Loucy (cell line): ENCODE results near the gene MRPS12.

ENCODE experiments used
- H2AFZ ChIP-seq: fragments of 200-600 bp; sonication (generic); 2 replicates; pipeline ENCODE4 v1.6.0; 2016; ENCODE audit warnings: antibody characterized with exemption, mild to moderate bottlenecking, low read length, moderate library complexity
- H3F3A ChIP-seq: fragments of 200-600 bp; 2 replicates; pipeline ENCODE4 v1.6.0; 2016; ENCODE audit warnings: antibody characterized with exemption, low read depth, mild to moderate bottlenecking
- H3K27me3 ChIP-seq: fragments of 200-600 bp; sonication (generic); 2 replicates; pipeline ENCODE4 v1.6.1; 2014; ENCODE audit warnings: low read length, mild to moderate bottlenecking; ENCODE audit not compliant: insufficient read depth, poor library complexity, severe bottlenecking
- H3K36me3 ChIP-seq: fragments of 200-600 bp; sonication (generic); 2 replicates; pipeline ENCODE4 v1.6.1; 2016; ENCODE audit warnings: low read length; ENCODE audit not compliant: insufficient read depth
- H3K4me1 ChIP-seq: fragments of 200-600 bp; sonication (generic); 2 replicates; pipeline ENCODE4 v1.5.1; 2014; ENCODE audit warnings: low read length, mild to moderate bottlenecking; ENCODE audit not compliant: insufficient read depth, poor library complexity, severe bottlenecking
- H3K4me2 ChIP-seq: fragments of 200-600 bp; sonication (generic); 2 replicates; pipeline ENCODE4 v1.6.0; 2014; ENCODE audit warnings: antibody characterized with exemption, low read length, low read depth, mild to moderate bottlenecking; ENCODE audit not compliant: poor library complexity, severe bottlenecking
- H3K4me3 ChIP-seq: fragments of 200-600 bp; sonication (generic); 2 replicates; pipeline ENCODE4 v1.5.1; 2014; ENCODE audit warnings: low read length, mild to moderate bottlenecking, mixed read lengths; ENCODE audit not compliant: poor library complexity, severe bottlenecking
- H3K79me2 ChIP-seq: fragments of 200-600 bp; sonication (generic); 2 replicates; pipeline ENCODE4 v1.6.1; 2014; ENCODE audit warnings: low read length; ENCODE audit not compliant: insufficient read depth
- H3K9ac ChIP-seq: fragments of 200-600 bp; sonication (generic); 2 replicates; pipeline ENCODE4 v1.6.0; 2014; ENCODE audit warnings: mild to moderate bottlenecking, low read depth, low read length, moderate library complexity; ENCODE audit not compliant: poor library complexity, severe bottlenecking
- H3K9me2 ChIP-seq: fragments of 200-600 bp; sonication (generic); replicated peaks from 2 replicates; pipeline ENCODE4 v1.6.1; 2016; ENCODE audit warnings: low read depth, low read length, mixed read lengths
- H3K9me3 ChIP-seq: fragments of 200-600 bp; sonication (generic); 2 replicates; pipeline ENCODE4 v1.6.1; 2014; ENCODE audit warnings: mild to moderate bottlenecking, antibody characterized with exemption, low read length, low read depth; ENCODE audit not compliant: insufficient read depth
- H4K20me1 ChIP-seq: fragments of 200-600 bp; sonication (generic); 2 replicates; pipeline ENCODE4 v1.6.0; 2014; ENCODE audit warnings: antibody characterized with exemption, low read length, mild to moderate bottlenecking; ENCODE audit not compliant: insufficient read depth, poor library complexity, severe bottlenecking
- CTCF ChIP-seq: fragments of 200-600 bp; sonication (generic); conservative IDR thresholded peaks from 2 replicates; pipeline ENCODE4 v1.5.1; 2014; ENCODE audit warnings: mild to moderate bottlenecking, antibody characterized with exemption, low read length
- EZH2phosphoT487 ChIP-seq: fragments of 200-600 bp; IDR thresholded peaks from 2 replicates; pipeline ENCODE4 v1.6.1; 2018; ENCODE audit warnings: antibody characterized with exemption, mild to moderate bottlenecking, moderate library complexity, borderline replicate concordance

The MRPS12 gene

GRCh38 chr19:38899447-38900201, 31.1 kb upstream of the MRPS12 start, which contains the start of the genes NFKBIB and SIRT2:
Gene NFKBIB, plus strand, starts transcription at chr19:38899969. Its CDS starts 64 bp downstream, at chr19:38900033.
Gene SIRT2, minus strand, starts transcription at chr19:38899618. Its CDS starts 97 bp downstream, at chr19:38899521.
- peak within 1 kb of the TSS; percentile 92 for H3K4me2 ChIP-seq
- no peaks in the 10 kb centered on the region for H3K9me2 ChIP-seq
- H3K9me3 ChIP-seq: no peaks in the 10 kb centered on the region
- H3K4me3 ChIP-seq: peak within 1 kb of the TSS; percentile 91
- peaks cover 18% of the 10 kb centered on the region for H3K4me1 ChIP-seq
- peak within 1 kb of the TSS; percentile 80 for H3K9ac ChIP-seq
- peak within 1 kb of the TSS; percentile 93 for H2AFZ ChIP-seq
- no peaks in the 10 kb centered on the region for H3F3A ChIP-seq
- H3K36me3 ChIP-seq: no peaks in the 10 kb centered on the region; the same call in 1 of the 2 replicates
- H3K27me3 ChIP-seq: no peaks in the 10 kb centered on the region
- TF ChIP-seq CTCF (no peak), EZH2phosphoT487 (no peak)
- H3K79me2 ChIP-seq: peaks cover 18% of the 10 kb centered on the region
- no peaks in the 10 kb centered on the region for H4K20me1 ChIP-seq

- H3K79me2 ChIP-seq: peaks cover 18% of the 10 kb centered on the region
- no peaks in the 10 kb centered on the region for H4K20me1 ChIP-seq
- peak overlapping the region; percentile 80 for H3K9ac ChIP-seq
- no peak for TF ChIP-seq EZH2phosphoT487
- TF ChIP-seq CTCF: no peak
- no peaks in the 10 kb centered on the region for H3K27me3 ChIP-seq
- peaks cover 18% of the 10 kb centered on the region for H3K4me1 ChIP-seq
- H3K9me2 ChIP-seq: no peaks in the 10 kb centered on the region
- no peaks in the 10 kb centered on the region for H3K9me3 ChIP-seq
- H3F3A ChIP-seq: no peaks in the 10 kb centered on the region
- H3K36me3 ChIP-seq: no peaks in the 10 kb centered on the region; the same call in 1 of the 2 replicates
- peak overlapping the region; percentile 92 for H3K4me2 ChIP-seq
- H3K4me3 ChIP-seq: peak overlapping the region; percentile 91
- H2AFZ ChIP-seq: peak overlapping the region; percentile 91
Observed at GRCh38 chr19:38900202-38900629, 30.5 kb upstream of the MRPS12 start.

- Histone ChIP-seq H3K9me3 (no peaks in the 10 kb centered on the region), H3K27me3 (no peaks in the 10 kb centered on the region), H3K9me2 (no peaks in the 10 kb centered on the region), H4K20me1 (no peaks in the 10 kb centered on the region), H3K9ac (peak overlapping the region; percentile 80), H3K4me2 (peak overlapping the region; percentile 92), H3K36me3 (no peaks in the 10 kb centered on the region; the same call in 1 of the 2 replicates), H3F3A (no peaks in the 10 kb centered on the region), H3K4me3 (peak overlapping the region; percentile 91), H3K79me2 (peaks cover 18% of the 10 kb centered on the region), H3K4me1 (peaks cover 18% of the 10 kb centered on the region), H2AFZ (no peak overlapping the region)
- no peak for TF ChIP-seq CTCF
- TF ChIP-seq EZH2phosphoT487: no peak
Observed at GRCh38 chr19:38900743-38901190, 30.0 kb upstream of the MRPS12 start.
